Fibroblast of mammary gland (primary cell): ENCODE results near the gene LRRC23.

Experiments
- DNase-seq: peaks from one replicate; pipeline ENCODE4 v3.0.0-alpha.2; 2010; ENCODE audit warnings: low read depth
- H3K4me3 ChIP-seq: 2 replicates; pipeline ENCODE4 v1.5.1; 2011; ENCODE audit warnings: low read depth, mild to moderate bottlenecking, low read length, moderate library complexity; ENCODE audit not compliant: control insufficient read depth
- TF ChIP-seq, protein P1 (sequence below): conservative IDR thresholded peaks from 2 replicates; pipeline ENCODE4 v1.5.1; 2011; ENCODE audit warnings: low read depth, low read length, inconsistent platforms; ENCODE audit not compliant: control insufficient read depth, insufficient read depth

The LRRC23 gene

DNA sequence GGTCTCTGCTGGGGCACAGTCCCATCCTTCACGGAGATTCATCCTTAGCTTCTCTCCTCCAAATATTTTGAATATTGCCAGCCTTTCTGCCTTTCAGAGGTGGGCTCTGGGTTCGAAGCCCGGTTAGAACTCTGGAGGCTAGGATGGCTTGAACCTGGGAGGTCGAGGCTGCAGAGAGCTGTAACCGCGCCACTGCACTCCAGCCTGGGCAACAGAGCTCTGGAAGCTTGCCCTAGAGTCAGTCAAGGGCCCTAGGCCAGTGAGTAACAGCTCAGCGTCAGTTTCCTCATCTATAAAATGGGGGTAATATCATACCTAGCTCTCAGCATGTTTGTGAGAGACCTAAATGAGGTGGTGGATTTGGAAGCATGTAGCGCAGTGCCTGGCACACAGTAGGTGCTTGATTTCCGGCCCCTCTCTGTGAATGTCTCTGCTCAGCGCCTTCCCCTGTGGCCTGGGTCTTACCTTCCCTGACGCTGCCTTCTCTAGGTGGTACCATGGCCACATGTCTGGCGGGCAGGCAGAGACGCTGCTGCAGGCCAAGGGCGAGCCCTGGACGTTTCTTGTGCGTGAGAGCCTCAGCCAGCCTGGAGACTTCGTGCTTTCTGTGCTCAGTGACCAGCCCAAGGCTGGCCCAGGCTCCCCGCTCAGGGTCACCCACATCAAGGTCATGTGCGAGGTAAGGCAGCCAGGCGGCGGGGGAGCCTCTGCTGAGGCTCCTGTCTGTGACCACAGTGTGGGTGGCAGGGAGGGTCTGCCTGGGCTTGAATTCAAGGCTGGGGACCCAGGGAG is 49.9 kb downstream of the LRRC23 start:
- H3K4me3 ChIP-seq, result no peak overlapping the region
- TF ChIP-seq, protein P1, sequence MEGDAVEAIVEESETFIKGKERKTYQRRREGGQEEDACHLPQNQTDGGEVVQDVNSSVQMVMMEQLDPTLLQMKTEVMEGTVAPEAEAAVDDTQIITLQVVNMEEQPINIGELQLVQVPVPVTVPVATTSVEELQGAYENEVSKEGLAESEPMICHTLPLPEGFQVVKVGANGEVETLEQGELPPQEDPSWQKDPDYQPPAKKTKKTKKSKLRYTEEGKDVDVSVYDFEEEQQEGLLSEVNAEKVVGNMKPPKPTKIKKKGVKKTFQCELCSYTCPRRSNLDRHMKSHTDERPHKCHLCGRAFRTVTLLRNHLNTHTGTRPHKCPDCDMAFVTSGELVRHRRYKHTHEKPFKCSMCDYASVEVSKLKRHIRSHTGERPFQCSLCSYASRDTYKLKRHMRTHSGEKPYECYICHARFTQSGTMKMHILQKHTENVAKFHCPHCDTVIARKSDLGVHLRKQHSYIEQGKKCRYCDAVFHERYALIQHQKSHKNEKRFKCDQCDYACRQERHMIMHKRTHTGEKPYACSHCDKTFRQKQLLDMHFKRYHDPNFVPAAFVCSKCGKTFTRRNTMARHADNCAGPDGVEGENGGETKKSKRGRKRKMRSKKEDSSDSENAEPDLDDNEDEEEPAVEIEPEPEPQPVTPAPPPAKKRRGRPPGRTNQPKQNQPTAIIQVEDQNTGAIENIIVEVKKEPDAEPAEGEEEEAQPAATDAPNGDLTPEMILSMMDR, result no peak
- DNase-seq, result no peak

DNA sequence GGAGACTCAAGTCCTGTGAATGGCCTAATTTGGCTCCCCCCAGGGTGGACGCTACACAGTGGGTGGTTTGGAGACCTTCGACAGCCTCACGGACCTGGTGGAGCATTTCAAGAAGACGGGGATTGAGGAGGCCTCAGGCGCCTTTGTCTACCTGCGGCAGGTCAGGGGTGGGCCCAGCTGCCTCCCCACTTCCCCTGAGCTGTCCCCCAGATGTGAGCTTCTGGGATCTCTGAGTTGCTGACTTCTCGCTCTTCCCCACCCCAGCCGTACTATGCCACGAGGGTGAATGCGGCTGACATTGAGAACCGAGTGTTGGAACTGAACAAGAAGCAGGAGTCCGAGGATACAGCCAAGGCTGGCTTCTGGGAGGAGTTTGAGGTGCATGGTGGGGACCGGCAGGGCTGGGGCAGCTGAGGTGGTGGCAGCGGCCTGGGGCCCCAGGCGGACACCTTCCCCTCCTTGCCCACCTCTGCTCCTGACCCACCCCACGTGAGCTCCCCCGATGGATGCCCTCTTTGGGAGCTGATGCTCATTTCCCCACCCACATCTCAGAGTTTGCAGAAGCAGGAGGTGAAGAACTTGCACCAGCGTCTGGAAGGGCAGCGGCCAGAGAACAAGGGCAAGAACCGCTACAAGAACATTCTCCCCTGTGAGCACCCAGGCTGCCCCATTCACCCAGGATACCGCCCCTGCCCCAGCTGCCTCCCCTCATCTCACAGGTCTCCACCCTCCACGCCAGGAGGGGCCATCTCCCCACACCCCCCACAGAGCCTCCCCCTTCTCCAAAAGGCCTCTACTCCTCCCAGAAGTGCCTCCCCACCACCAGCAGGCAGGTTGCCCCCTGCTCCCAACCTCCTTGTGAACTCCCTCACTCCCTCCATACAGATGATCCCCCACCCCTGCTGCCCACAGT is 50.7 kb downstream of the LRRC23 start:
- TF ChIP-seq, protein P1, result no peak
- no peak for DNase-seq
- H3K4me3 ChIP-seq, result no peak overlapping the region

DNA sequence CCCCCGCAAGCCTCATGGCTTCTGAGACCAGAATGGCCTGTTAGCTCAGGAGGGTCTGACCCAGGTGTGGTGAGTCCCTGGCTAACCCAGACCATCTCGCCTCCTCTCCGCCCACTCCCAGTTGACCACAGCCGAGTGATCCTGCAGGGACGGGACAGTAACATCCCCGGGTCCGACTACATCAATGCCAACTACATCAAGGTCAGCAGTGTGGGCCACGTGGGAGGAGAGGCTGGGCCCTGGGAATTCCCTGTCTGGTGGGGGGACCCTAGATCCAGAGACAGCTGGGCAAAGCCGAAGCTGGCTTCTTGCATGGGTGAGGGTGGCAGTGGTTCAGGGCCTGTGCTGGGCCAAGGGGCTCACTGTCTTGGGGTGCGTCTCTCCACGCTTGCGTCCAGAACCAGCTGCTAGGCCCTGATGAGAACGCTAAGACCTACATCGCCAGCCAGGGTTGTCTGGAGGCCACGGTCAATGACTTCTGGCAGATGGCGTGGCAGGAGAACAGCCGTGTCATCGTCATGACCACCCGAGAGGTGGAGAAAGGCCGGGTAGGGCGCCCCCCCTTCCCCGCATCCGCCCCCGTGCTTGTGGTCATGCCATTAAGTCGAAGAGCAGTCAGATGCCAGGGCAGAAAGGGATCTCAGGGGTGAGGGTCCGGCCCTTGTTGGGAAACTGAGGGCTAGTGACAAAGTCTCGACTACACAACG is 51.6 kb downstream of the LRRC23 start:
- TF ChIP-seq, protein P1, result no peak
- H3K4me3 ChIP-seq, result no peak overlapping the region
- no peak for DNase-seq

DNA sequence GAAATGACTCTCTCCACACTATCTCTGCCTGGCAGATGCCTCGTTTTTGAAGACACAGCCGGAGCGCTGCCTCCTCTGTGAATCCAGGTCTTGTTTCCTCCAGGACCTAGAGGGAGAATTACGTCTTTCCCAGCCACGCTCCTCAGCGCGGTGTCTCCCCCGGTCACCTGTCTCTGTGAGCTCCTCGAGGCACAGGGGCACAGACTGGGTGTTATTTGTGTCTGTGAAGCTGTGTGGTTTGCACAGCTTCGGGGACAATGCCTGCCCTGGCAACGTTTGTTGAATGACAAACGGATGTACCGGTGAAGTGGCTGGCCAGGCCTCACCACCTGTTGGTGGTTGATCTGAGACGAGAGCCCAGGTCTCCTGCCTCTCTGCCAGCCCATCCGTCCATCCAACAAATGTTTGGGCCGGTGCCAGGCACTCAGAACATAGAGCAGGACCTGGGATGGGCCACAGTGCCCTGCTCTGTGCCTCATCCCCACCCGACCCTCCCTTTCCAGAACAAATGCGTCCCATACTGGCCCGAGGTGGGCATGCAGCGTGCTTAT is 52.6 kb downstream of the LRRC23 start:
- DNase-seq, result no peak
- TF ChIP-seq, protein P1, result no peak
- H3K4me3 ChIP-seq, result no peak overlapping the region

DNA sequence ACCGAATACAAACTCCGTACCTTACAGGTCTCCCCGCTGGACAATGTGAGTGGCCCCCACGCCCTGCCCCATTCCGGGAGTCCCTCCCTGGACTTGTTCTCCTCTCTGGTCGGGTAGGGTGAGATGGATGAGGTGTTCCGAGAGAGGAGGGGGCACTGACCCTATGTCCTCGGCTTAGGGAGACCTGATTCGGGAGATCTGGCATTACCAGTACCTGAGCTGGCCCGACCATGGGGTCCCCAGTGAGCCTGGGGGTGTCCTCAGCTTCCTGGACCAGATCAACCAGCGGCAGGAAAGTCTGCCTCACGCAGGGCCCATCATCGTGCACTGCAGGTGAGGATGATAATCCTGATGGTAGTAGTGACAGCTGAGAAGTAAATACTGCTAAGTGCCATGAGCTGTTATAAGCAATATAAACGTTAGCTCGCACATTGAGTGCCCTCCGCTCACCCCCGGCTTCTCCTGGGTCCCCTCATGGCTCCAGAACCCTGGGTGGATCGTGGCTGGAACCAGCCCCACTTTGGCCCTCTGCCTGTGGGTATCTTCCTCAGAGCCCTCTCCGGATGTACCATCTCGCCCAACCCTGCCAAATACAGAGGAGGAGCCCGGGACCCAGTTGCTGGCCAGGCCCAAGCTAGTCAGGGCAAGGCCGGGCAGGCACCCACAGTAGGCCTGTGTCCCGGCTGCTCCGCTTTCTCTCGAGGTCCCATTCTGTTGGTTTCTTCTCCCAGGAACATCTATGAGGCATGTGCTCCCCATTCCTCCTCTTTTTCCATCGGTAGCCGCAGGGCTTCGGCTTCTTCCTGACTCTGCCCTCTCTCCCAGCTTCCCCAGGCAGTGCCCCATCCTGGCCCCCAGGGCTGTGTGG is 53.4 kb downstream of the LRRC23 start:
- no peak overlapping the region for H3K4me3 ChIP-seq
- no peak for DNase-seq
- TF ChIP-seq, protein P1, result no peak

DNA sequence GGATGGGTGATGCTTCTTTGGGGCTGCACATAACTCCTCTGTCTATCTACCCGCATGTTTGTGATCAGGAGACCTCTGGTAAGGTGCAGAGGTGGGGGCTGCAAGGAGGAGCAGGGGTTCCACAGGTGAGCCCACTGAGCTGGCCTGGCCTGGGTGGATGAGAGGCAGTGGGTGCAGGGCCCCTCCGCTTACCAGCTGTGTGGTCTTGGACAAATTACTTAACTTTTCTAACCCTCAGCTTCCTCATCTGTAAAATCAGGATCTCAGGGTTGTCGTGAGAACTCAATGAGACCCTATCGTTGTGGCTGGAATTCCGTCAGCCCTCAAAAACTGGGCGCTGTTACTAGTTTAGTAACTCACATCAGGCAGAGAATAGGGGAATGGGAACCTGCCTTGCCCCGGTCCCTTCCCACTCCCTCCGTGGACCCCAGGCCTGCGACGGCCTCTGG is 54.0 kb downstream of the LRRC23 start:
- H3K4me3 ChIP-seq, result no peak overlapping the region
- TF ChIP-seq, protein P1, result no peak
- DNase-seq, result no peak
